NCI-H1092 treated with DMSO at 0.1 percent for 48 hours (cell line): ENCODE results near the gene RNF130.
A peak's percentile ranks its signal among the peaks of the same experiment; 100 is the strongest.
"Not testable (repeated sequence)": the region's sequence is repeated elsewhere in the genome, so short reads cannot be mapped to it uniquely, and the experiment has no call there.

Experiments
- DNase-seq: peaks from one replicate; lab custom pipeline; 2025; lab: John Stamatoyannopoulos, UW

The RNF130 gene

GRCh38 chr5:180018347-180019060, 53.1 kb downstream of the RNF130 start:
- no peak for DNase-seq

GRCh38 chr5:180015523-180015922, 56.0 kb downstream of the RNF130 start:
- not testable (repeated sequence) for DNase-seq

GRCh38 chr5:180013678-180014077, 57.9 kb downstream of the RNF130 start:
- no peak for DNase-seq

- DNase-seq: no peak
Observed at GRCh38 chr5:180012316-180012715, 59.2 kb downstream of the RNF130 start.

GRCh38 chr5:180010636-180011035, 60.9 kb downstream of the RNF130 start:
- DNase-seq: no peak

- DNase-seq: no peak
Observed at GRCh38 chr5:180009581-180009980, 62.0 kb downstream of the RNF130 start.

GRCh38 chr5:180008433-180008832, 63.1 kb downstream of the RNF130 start:
- DNase-seq: no peak

- DNase-seq: no peak
Observed at GRCh38 chr5:180007582-180007981, 64.0 kb downstream of the RNF130 start.

GRCh38 chr5:180006141-180006540, 65.4 kb downstream of the RNF130 start:
- no peak for DNase-seq

GRCh38 chr5:180003127-180003526, 68.4 kb downstream of the RNF130 start:
- no peak for DNase-seq

- DNase-seq: no peak
Observed at GRCh38 chr5:180001742-180002141, 69.8 kb downstream of the RNF130 start.

- DNase-seq: no peak
Observed at GRCh38 chr5:180001136-180001535, 70.4 kb downstream of the RNF130 start.

GRCh38 chr5:179998485-179998884, 73.1 kb downstream of the RNF130 start:
- no peak for DNase-seq

- DNase-seq: no peak
Observed at GRCh38 chr5:179994583-179995323, 76.8 kb downstream of the RNF130 start.

- not testable (repeated sequence) for DNase-seq
Observed at GRCh38 chr5:179992855-179993254, 78.7 kb downstream of the RNF130 start.

- no peak for DNase-seq
Observed at GRCh38 chr5:179991106-179991505, 80.5 kb downstream of the RNF130 start.

- not testable (repeated sequence) for DNase-seq
Observed at GRCh38 chr5:179990525-179990924, 81.0 kb downstream of the RNF130 start.

GRCh38 chr5:179986328-179986727, 85.2 kb downstream of the RNF130 start:
- DNase-seq: no peak

- no peak for DNase-seq
Observed at GRCh38 chr5:179981636-179982035, 89.9 kb downstream of the RNF130 start.

- DNase-seq: no peak
Observed at GRCh38 chr5:179980767-179981166, 90.8 kb downstream of the RNF130 start.

- DNase-seq: no peak
Observed at GRCh38 chr5:179978792-179979191, 92.8 kb downstream of the RNF130 start.

GRCh38 chr5:179975713-179976134, 95.8 kb downstream of the RNF130 start:
- DNase-seq: no peak

GRCh38 chr5:179974946-179975712, 96.4 kb downstream of the RNF130 start:
- peak; percentile 68 for DNase-seq
